ENCODE measurements around the gene KCNH1. TPM values are rescaled to one million over a fixed set of nuclear protein-coding genes. Genes with fewer than 3 reads are reported as not detected.

Gene KCNH1
- total and polyA plus RNA-seq, 5 donors from 2014 or later, result not detected

DNA sequence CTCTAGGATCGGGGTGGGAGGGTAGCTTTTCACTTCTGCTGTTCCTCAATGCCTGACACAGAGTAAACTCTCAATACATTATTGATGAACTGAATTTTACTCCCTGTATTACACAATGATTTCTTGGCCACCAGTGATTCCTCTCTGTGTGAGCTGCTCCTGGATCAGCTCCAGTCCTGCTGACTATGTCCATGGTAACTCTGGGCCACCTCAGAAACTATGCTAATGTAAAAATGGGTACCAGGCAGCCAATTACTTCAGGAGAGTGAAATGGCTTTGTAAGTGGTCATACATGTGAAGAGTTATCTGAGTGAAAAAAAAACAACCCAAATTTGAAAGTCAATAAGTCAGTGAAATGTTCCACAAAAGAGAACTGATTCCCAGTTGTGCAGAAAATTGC is 311.0 kb downstream of the KCNH1 start:
- H3K36me3 ChIP-seq (ENCODE audit: control insufficient read depth, insufficient read depth, low read length), result no peaks in the 10 kb centered on the region
- H3K27me3 ChIP-seq (ENCODE audit: control insufficient read depth, insufficient read depth, low read length), result peaks cover 3% of the 10 kb centered on the region
- no peaks in the 10 kb centered on the region for H3K4me1 ChIP-seq (ENCODE audit: control insufficient read depth, insufficient read depth, low read length, poor library complexity, severe bottlenecking)
- Mint-ChIP-seq H3K4me3 (no peak overlapping the region), H3K4me1 (no peaks in the 10 kb centered on the region), H3K27ac (no peak overlapping the region), H3K36me3 (no peaks in the 10 kb centered on the region), H3K9me3 (peaks cover 0 to 2% (median 0%) of the 10 kb centered on the region in 7 donors), H3K27me3 (no peaks in the 10 kb centered on the region)
- DNase-seq, result no peak
- no peak overlapping the region for H3K27ac ChIP-seq (ENCODE audit: insufficient read depth, low read length, poor library complexity, severe bottlenecking)
- no peak overlapping the region for H3K4me3 ChIP-seq (ENCODE audit: low read depth, low read length)
- no peaks in the 10 kb centered on the region for H3K9me3 ChIP-seq (ENCODE audit: control insufficient read depth in 2 of 2, low read length in 2 of 2)
- no peak for ATAC-seq (ENCODE audit: low read depth in 2 of 2)

DNA sequence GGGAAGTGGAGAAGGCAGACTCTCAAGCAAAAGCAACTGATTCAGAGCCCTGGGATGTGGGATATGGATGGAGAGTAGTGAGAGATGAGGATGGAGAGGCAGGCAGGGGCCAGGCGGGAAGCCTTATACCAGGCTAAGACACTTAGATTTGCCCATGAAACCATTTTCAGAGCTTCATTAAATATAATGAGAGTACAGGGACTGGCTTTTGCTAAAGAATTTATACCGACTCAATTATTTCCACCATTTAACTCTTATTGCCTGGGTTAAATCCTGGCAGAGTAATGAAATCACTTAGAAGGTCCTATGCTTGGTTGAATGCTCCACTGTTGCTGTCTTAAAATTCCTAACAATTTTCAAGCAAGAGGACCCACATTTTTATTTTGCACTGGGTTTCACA is 311.7 kb downstream of the KCNH1 start:
- Mint-ChIP-seq H3K36me3 (no peaks in the 10 kb centered on the region), H3K9me3 (peaks cover 0 to 2% (median 0%) of the 10 kb centered on the region in 7 donors), H3K27ac (no peak overlapping the region), H3K4me1 (no peaks in the 10 kb centered on the region), H3K27me3 (no peaks in the 10 kb centered on the region), H3K4me3 (no peak overlapping the region)
- no peaks in the 10 kb centered on the region for H3K9me3 ChIP-seq (ENCODE audit: control insufficient read depth in 2 of 2, low read length in 2 of 2)
- no peaks in the 10 kb centered on the region for H3K36me3 ChIP-seq (ENCODE audit: control insufficient read depth, insufficient read depth, low read length)
- H3K4me3 ChIP-seq (ENCODE audit: low read depth, low read length), result no peak overlapping the region
- DNase-seq, result no peak
- no peaks in the 10 kb centered on the region for H3K4me1 ChIP-seq (ENCODE audit: control insufficient read depth, insufficient read depth, low read length, poor library complexity, severe bottlenecking)
- H3K27me3 ChIP-seq (ENCODE audit: control insufficient read depth, insufficient read depth, low read length), result peaks cover 3% of the 10 kb centered on the region
- no peak overlapping the region for H3K27ac ChIP-seq (ENCODE audit: insufficient read depth, low read length, poor library complexity, severe bottlenecking)
- no peak for ATAC-seq (ENCODE audit: low read depth in 2 of 2)

DNA sequence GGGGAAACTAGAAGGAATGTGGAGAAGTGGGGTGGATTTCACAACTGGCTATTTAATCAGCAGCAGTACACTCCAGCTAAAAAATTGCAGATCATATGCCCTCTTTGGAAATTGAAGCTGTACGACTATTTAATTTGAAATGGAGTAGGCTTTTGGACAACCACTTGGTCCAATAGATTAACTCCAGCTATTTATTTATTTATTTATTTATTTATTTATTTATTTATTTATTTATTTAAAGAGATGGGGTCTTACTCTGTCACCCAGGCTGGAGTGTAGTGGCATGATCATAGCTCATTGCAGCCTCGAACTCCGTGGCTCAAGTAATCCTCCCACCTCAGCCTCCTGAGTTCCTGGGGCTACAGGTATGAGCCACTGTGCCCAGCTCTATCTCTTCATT is 312.3 kb downstream of the KCNH1 start:
- no peaks in the 10 kb centered on the region for H3K36me3 ChIP-seq (ENCODE audit: control insufficient read depth, insufficient read depth, low read length)
- H3K27ac Mint-ChIP-seq, result no peak overlapping the region
- DNase-seq (no peak), ATAC-seq (ENCODE audit: low read depth in 2 of 2) (no peak)
- H3K4me3 ChIP-seq (ENCODE audit: low read depth, low read length), result no peak overlapping the region
- peaks cover 3% of the 10 kb centered on the region for H3K27me3 ChIP-seq (ENCODE audit: control insufficient read depth, insufficient read depth, low read length)
- no peak overlapping the region for H3K27ac ChIP-seq (ENCODE audit: insufficient read depth, low read length, poor library complexity, severe bottlenecking)
- no peak overlapping the region for H3K4me3 Mint-ChIP-seq
- H3K4me1 Mint-ChIP-seq, result no peaks in the 10 kb centered on the region
- peaks cover 0 to 2% (median 0%) of the 10 kb centered on the region in 7 donors for H3K9me3 Mint-ChIP-seq
- H3K9me3 ChIP-seq (ENCODE audit: control insufficient read depth in 2 of 2, low read length in 2 of 2), result no peaks in the 10 kb centered on the region
- H3K27me3 Mint-ChIP-seq, result no peaks in the 10 kb centered on the region
- H3K36me3 Mint-ChIP-seq, result no peaks in the 10 kb centered on the region
- no peaks in the 10 kb centered on the region for H3K4me1 ChIP-seq (ENCODE audit: control insufficient read depth, insufficient read depth, low read length, poor library complexity, severe bottlenecking)

GRCh38 chr1:210819266-210819665 is 314.7 kb downstream of the KCNH1 start:
- H3K27ac Mint-ChIP-seq, result no peak overlapping the region
- no peak overlapping the region for H3K4me3 Mint-ChIP-seq
- H3K4me3 ChIP-seq (ENCODE audit: low read depth, low read length), result no peak overlapping the region
- H3K36me3 ChIP-seq (ENCODE audit: control insufficient read depth, insufficient read depth, low read length), result no peaks in the 10 kb centered on the region
- no peaks in the 10 kb centered on the region for H3K4me1 Mint-ChIP-seq
- H3K27ac ChIP-seq (ENCODE audit: insufficient read depth, low read length, poor library complexity, severe bottlenecking), result no peak overlapping the region
- no peaks in the 10 kb centered on the region for H3K9me3 ChIP-seq (ENCODE audit: control insufficient read depth in 2 of 2, low read length in 2 of 2)
- DNase-seq, result no peak
- H3K27me3 ChIP-seq (ENCODE audit: control insufficient read depth, insufficient read depth, low read length), result peaks cover 3% of the 10 kb centered on the region
- ATAC-seq (ENCODE audit: low read depth in 2 of 2), result no peak
- no peaks in the 10 kb centered on the region for H3K27me3 Mint-ChIP-seq
- H3K36me3 Mint-ChIP-seq, result no peaks in the 10 kb centered on the region
- H3K9me3 Mint-ChIP-seq, result peaks cover 0 to 2% (median 0%) of the 10 kb centered on the region in 7 donors
- H3K4me1 ChIP-seq (ENCODE audit: control insufficient read depth, insufficient read depth, low read length, poor library complexity, severe bottlenecking), result no peaks in the 10 kb centered on the region

DNA sequence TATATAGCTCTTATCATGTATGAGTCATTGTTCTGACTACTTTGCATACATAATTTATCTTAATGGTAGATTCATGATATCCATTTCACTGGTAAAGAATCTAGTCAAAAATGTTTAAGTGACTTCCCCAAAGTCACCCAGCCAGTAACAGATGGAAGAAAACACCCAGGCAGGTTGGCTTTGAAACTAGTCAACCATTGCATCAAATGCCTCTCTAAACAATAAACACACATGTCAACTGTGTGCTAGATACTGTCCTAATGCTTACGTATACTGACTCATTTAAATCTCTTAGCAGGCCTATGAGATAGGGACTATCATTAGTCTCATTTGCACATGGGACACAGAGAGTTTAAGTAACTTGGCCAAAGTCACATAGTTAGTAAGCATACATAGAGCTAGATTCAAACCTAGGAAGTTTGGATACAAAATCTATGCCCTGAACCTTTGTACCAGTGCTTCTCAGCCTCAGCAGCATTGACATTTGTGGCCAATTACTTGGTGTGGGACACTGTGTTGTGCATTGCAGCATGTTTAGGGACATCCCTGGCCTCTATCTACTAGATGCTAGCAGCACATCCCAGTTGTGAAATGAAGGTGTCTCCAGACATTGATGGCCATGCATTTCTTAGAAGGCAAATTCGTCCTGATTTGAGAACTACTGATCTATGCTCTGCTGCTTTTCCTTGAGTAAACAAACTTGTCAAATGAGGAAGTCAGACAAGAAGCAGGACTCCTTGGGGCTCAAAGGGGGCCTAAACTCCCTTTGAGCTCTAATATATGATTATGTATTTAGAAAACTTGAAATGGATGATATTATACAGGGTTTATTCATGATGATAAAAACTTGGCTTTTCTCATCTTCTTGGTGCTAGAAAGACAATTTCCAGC is 316.3 kb downstream of the KCNH1 start:
- Histone ChIP-seq H3K4me3 (ENCODE audit: low read depth, low read length) (no peak overlapping the region), H3K27me3 (ENCODE audit: control insufficient read depth, insufficient read depth, low read length) (peaks cover under 1% of the 10 kb centered on the region), H3K9me3 (ENCODE audit: control insufficient read depth in 2 of 2, low read length in 2 of 2) (no peaks in the 10 kb centered on the region), H3K27ac (ENCODE audit: insufficient read depth, low read length, poor library complexity, severe bottlenecking) (no peak overlapping the region), H3K4me1 (ENCODE audit: control insufficient read depth, insufficient read depth, low read length, poor library complexity, severe bottlenecking) (no peaks in the 10 kb centered on the region), H3K36me3 (ENCODE audit: control insufficient read depth, insufficient read depth, low read length) (no peaks in the 10 kb centered on the region)
- ATAC-seq (ENCODE audit: low read depth in 2 of 2) (no peak), DNase-seq (no peak)
- no peak overlapping the region for H3K4me3 Mint-ChIP-seq
- H3K36me3 Mint-ChIP-seq, result no peaks in the 10 kb centered on the region
- no peaks in the 10 kb centered on the region for H3K27me3 Mint-ChIP-seq
- no peak overlapping the region for H3K27ac Mint-ChIP-seq
- H3K9me3 Mint-ChIP-seq, result peaks cover 0 to 2% (median 0%) of the 10 kb centered on the region in 7 donors
- H3K4me1 Mint-ChIP-seq, result no peaks in the 10 kb centered on the region

GRCh38 chr1:210815641-210816550 is 318.1 kb downstream of the KCNH1 start:
- Histone ChIP-seq H3K4me1 (ENCODE audit: control insufficient read depth, insufficient read depth, low read length, poor library complexity, severe bottlenecking) (no peaks in the 10 kb centered on the region), H3K36me3 (ENCODE audit: control insufficient read depth, insufficient read depth, low read length) (no peaks in the 10 kb centered on the region), H3K9me3 (ENCODE audit: control insufficient read depth in 2 of 2, low read length in 2 of 2) (no peaks in the 10 kb centered on the region), H3K27ac (ENCODE audit: insufficient read depth, low read length, poor library complexity, severe bottlenecking) (no peak overlapping the region), H3K4me3 (ENCODE audit: low read depth, low read length) (no peak overlapping the region), H3K27me3 (ENCODE audit: control insufficient read depth, insufficient read depth, low read length) (no peaks in the 10 kb centered on the region)
- H3K4me1 Mint-ChIP-seq, result no peaks in the 10 kb centered on the region
- H3K4me3 Mint-ChIP-seq, result no peak overlapping the region
- DNase-seq (no peak), ATAC-seq (ENCODE audit: low read depth in 2 of 2) (no peak)
- H3K27ac Mint-ChIP-seq, result no peak overlapping the region
- H3K36me3 Mint-ChIP-seq, result no peaks in the 10 kb centered on the region
- peaks cover 0 to 2% (median 0%) of the 10 kb centered on the region in 7 donors for H3K9me3 Mint-ChIP-seq
- no peaks in the 10 kb centered on the region for H3K27me3 Mint-ChIP-seq

GRCh38 chr1:210814382-210815123 is 319.4 kb downstream of the KCNH1 start:
- peaks cover 5% of the 10 kb centered on the region for H3K27me3 Mint-ChIP-seq
- Histone ChIP-seq H3K27me3 (ENCODE audit: control insufficient read depth, insufficient read depth, low read length) (no peaks in the 10 kb centered on the region), H3K36me3 (ENCODE audit: control insufficient read depth, insufficient read depth, low read length) (no peaks in the 10 kb centered on the region), H3K9me3 (ENCODE audit: control insufficient read depth in 2 of 2, low read length in 2 of 2) (no peaks in the 10 kb centered on the region), H3K4me3 (ENCODE audit: low read depth, low read length) (no peak overlapping the region), H3K4me1 (ENCODE audit: control insufficient read depth, insufficient read depth, low read length, poor library complexity, severe bottlenecking) (no peaks in the 10 kb centered on the region), H3K27ac (ENCODE audit: insufficient read depth, low read length, poor library complexity, severe bottlenecking) (no peak overlapping the region)
- H3K9me3 Mint-ChIP-seq, result peaks cover 0 to 2% (median 0%) of the 10 kb centered on the region in 7 donors
- no peaks in the 10 kb centered on the region for H3K36me3 Mint-ChIP-seq
- H3K4me3 Mint-ChIP-seq, result no peak overlapping the region
- no peak for ATAC-seq (ENCODE audit: low read depth in 2 of 2)
- no peak overlapping the region for H3K27ac Mint-ChIP-seq
- DNase-seq, result no peak
- no peaks in the 10 kb centered on the region for H3K4me1 Mint-ChIP-seq

Data from CD4-positive, CD25-positive, alpha-beta regulatory T cell (primary cell).